ENCODE results near the gene RASL11A. TPM values are rescaled to one million over a fixed set of nuclear protein-coding genes. Genes with fewer than 3 reads are reported as not detected.
"Not testable (repeated sequence)": the region's sequence is repeated elsewhere in the genome, so short reads cannot be mapped to it uniquely, and the experiment has no call there.

The RASL11A gene
- total RNA-seq, 1 donor from 2014 or later, result 2.1 TPM

DNA sequence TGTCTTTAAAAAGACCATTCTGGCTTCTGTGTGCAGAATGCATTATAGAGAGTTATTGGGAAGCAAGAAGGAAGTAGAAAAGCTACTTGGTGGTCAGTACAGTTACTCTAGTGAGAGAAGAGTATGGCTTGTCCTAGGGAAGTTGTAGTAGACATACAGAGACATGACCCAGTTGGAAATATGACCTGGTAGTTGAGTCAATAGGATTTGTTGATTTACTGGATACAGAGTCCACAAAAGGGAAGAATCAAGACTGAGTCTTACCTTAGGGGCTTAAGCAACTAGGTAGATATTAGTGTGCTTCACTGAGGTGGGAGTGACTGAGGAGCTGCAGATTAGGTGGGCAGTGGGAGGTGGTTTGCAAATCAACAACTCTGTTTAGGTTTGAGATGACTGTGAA is 48.8 kb downstream of the RASL11A start:
- Mint-ChIP-seq H3K27me3 (ENCODE audit: unreplicated experiment) (peaks cover 2% of the 10 kb centered on the region), H3K4me3 (ENCODE audit: unreplicated experiment) (no peak overlapping the region), H3K9me3 (ENCODE audit: unreplicated experiment) (no peaks in the 10 kb centered on the region), H3K27ac (ENCODE audit: unreplicated experiment) (no peak overlapping the region), H3K36me3 (ENCODE audit: low read depth, unreplicated experiment) (no peaks in the 10 kb centered on the region), H3K4me1 (ENCODE audit: unreplicated experiment) (no peaks in the 10 kb centered on the region)
- TF ChIP-seq, protein P1, sequence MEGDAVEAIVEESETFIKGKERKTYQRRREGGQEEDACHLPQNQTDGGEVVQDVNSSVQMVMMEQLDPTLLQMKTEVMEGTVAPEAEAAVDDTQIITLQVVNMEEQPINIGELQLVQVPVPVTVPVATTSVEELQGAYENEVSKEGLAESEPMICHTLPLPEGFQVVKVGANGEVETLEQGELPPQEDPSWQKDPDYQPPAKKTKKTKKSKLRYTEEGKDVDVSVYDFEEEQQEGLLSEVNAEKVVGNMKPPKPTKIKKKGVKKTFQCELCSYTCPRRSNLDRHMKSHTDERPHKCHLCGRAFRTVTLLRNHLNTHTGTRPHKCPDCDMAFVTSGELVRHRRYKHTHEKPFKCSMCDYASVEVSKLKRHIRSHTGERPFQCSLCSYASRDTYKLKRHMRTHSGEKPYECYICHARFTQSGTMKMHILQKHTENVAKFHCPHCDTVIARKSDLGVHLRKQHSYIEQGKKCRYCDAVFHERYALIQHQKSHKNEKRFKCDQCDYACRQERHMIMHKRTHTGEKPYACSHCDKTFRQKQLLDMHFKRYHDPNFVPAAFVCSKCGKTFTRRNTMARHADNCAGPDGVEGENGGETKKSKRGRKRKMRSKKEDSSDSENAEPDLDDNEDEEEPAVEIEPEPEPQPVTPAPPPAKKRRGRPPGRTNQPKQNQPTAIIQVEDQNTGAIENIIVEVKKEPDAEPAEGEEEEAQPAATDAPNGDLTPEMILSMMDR (IDR thresholded peaks at IDR 0.05; ENCODE audit: unreplicated experiment), result no peak
- DNase-seq (ENCODE audit: low spot score), result no peak

DNA sequence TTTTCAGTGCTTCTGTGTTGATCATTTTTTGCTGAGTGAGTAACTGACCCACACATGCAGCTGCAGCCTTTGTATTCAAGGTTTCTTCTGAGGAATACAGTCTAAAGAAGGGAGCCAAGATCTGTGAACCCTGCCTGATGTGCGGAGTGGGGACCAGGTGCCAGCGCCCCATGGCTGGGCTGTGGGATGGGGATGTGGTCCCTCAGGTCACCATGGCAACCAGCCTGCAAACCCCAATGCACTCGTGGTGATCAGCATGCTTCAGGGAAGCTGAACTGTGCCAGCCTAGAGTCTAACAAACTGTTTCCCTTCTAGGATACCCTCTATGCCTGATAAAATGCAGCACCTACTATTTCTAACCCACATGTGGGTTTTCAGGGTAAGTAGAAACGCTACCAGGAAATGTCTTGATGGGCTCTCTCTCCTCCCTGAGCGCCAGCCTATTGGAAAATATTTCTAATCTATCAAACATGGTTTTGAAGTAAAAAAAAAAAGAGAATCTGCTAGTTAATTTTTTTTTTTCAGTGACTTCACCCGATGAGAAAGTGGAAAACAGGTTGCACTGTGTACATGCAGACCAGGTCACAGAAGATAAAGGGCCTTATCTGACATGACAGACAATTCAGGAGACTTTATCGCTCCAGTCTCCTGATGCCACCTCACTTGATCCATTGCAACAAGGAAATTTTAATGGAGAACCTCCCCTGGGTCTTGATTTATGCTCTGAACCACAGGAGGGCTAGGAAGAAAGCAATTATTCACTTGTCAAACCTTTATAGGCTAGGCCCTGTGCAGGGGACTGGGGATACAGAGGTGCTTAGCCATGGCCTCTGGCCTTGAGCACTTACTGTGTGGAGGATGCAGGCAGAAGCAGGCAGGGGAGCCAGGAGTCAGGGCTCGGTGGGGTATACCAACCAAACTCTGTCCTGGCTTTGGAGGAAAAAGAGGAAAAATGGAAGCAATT is 51.1 kb downstream of the RASL11A start:
- Mint-ChIP-seq H3K27ac (ENCODE audit: unreplicated experiment) (no peak overlapping the region), H3K9me3 (ENCODE audit: unreplicated experiment) (no peaks in the 10 kb centered on the region), H3K4me3 (ENCODE audit: unreplicated experiment) (no peak overlapping the region), H3K27me3 (ENCODE audit: unreplicated experiment) (no peaks in the 10 kb centered on the region), H3K4me1 (ENCODE audit: unreplicated experiment) (no peaks in the 10 kb centered on the region), H3K36me3 (ENCODE audit: low read depth, unreplicated experiment) (no peaks in the 10 kb centered on the region)
- no peak for DNase-seq (ENCODE audit: low spot score)
- TF ChIP-seq, protein P1 (IDR thresholded peaks at IDR 0.05; ENCODE audit: unreplicated experiment), result no peak

GRCh38 chr13:27322443-27322842 is 51.8 kb downstream of the RASL11A start:
- not testable (repeated sequence) for H3K27ac Mint-ChIP-seq (ENCODE audit: unreplicated experiment); H3K27me3 Mint-ChIP-seq (ENCODE audit: unreplicated experiment); H3K4me3 Mint-ChIP-seq (ENCODE audit: unreplicated experiment); DNase-seq (ENCODE audit: low spot score); H3K9me3 Mint-ChIP-seq (ENCODE audit: unreplicated experiment); H3K4me1 Mint-ChIP-seq (ENCODE audit: unreplicated experiment); H3K36me3 Mint-ChIP-seq (ENCODE audit: low read depth, unreplicated experiment)

Other genes with a start within 250 kb of the RASL11A start
- 29.7 TPM for gene USP12, start 99.0 kb upstream of the RASL11A start, total RNA-seq (ENCODE audit: unreplicated experiment)
- gene RPL21, start 19.3 kb upstream of the RASL11A start, total RNA-seq (ENCODE audit: unreplicated experiment), result 910 TPM
- 73.6 TPM for gene GTF3A, start 153.8 kb downstream of the RASL11A start, total RNA-seq (ENCODE audit: unreplicated experiment)
- gene MTIF3, start 179.7 kb downstream of the RASL11A start, total RNA-seq (ENCODE audit: unreplicated experiment), result 51.2 TPM